CD4-positive, alpha-beta T cell treated with Interleukin-15 for 1 hour (primary cell): ENCODE measurements around the gene RARS2.
"Not testable (repeated sequence)": the region's sequence is repeated elsewhere in the genome, so short reads cannot be mapped to it uniquely, and the experiment has no call there.

Experiments
- DNase-seq: peaks from one replicate; pipeline ENCODE4 v3.0.0-alpha.2; 2020

Gene RARS2

DNA sequence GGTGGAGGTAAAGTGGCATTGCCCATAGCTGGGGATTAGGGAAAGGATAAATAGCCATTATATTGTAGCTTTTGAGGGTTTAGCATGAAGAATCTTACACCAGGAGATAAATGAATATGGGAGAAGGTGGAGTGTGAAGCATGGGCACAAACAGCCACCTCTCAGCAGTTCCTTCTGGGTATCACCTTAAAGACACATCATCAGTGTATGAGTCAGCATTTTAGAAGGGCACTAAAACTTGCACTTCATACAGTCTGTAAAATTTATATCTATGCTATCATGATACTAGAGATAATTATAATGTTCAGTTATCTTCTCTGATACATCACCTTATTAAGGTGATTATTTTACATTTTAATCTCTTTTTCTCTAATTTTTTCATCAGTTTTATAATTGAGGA is 91.7 kb downstream of the RARS2 start:
- DNase-seq: no peak

- no peak for DNase-seq
These were observed 94.9 kb downstream of the RARS2 start for GRCh38 chr6:87494761-87495422.

DNA sequence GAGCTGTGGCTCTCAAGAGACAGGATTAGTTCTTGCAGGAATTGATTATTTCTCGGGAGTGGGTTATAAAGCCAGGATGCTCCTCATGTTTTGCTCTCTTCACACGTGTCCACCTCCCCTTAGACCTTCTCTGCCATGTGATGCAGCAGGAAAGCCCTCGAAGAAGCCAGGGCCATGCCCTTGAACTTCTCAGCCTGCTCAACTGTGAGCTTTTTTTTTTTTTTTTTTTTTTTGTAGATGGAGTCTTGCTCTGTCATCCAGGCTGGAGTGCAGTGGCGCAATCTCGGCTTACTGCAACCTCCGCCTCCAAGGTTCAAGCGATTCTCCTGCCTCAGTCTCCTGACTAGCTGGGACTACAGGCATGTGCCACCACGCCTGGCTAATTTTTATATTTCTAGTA is 100.5 kb downstream of the RARS2 start:
- not testable (repeated sequence) for DNase-seq

DNA sequence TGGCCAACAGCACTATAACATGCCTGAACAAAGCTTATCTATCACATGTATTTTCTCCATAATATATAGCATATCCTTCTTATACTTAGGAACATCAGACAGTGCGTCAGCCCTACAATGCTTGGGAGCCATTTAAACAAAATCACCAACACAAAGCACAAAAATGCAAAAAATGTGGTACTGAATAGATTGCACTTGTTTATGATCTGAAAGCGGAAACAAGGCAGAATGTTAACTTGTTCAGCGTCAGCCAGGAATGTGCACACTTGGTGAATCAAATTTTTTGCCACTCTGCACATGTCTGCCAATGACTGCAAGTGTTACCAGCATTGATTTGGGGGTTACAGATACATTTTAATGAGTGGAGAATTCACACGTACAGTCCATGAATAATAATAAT is 102.2 kb downstream of the RARS2 start:
- no peak for DNase-seq

DNA sequence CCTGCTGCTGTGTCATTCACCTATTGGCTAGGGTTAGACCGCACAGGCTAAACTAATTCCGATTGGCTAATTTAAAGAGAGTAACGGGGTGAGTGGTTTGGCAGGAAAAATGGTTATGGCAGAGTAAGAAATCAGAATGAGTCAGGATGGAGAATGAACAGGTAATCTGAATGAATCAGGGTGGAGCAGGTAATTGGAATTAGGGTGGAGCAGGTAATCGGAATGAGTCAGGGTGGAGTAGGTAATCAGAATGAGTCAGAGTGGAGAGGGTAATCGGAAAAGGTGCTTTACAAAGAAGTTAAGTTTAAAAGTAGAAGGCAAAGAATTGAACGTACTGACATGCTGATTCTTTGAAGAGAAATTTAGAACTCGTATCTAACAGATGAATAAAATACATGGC is 105.3 kb downstream of the RARS2 start:
- no peak for DNase-seq

DNA sequence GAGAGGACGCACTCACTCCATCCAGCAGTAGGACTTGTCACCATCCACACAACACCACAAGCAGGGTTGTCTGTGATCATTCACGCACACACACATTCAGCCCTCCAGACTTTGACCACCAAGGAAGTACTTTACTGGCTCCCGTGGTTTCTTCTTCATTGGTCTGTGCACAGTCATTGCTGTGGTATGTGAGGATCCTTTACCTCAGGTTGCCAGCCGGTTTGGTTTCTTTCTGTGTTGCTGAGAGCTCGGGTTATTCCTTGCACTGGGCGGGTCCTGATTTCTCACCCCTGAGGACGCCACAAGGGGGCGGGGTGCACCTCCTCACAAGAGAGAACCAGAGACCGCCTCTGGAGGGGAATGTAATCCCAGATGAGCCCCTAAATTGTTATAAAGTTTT is 105.9 kb downstream of the RARS2 start:
- DNase-seq: no peak

DNA sequence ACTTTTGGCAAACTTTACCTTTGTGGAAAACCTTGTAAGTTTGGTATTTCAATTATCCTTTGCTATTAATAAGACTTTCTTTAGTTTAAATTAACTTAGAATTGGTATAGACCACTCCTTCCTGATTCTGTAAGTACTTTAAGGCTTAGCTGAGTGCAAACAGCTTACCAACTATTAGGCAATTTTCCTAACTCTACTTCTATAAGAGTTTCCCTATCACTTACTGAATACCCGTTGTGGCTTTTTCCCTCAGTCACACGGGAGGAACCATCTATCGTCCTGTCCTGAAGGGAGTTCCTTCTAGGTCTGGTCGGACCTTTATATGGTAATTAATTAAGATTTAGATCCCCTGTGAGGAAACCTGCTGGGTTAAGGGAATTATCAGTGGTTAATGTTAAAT is 107.4 kb downstream of the RARS2 start:
- DNase-seq: no peak

GRCh38 chr6:87481931-87482330 is 107.9 kb downstream of the RARS2 start:
- DNase-seq: no peak

GRCh38 chr6:87473419-87473903 is 116.3 kb downstream of the RARS2 start:
- peak; percentile 45 for DNase-seq

GRCh38 chr6:87472525-87473418 is 117.0 kb downstream of the RARS2 start, which contains the start of gene SLC35A1:
Gene SLC35A1, plus strand, starts transcription at chr6:87472974. Its CDS starts 30 bp downstream, at chr6:87473004.
- peak; percentile 82 for DNase-seq

- DNase-seq: no peak
These were observed 124.7 kb downstream of the RARS2 start for GRCh38 chr6:87465051-87465450.
